ENCODE results near the gene ENGASE. TPM values are rescaled to one million over a fixed set of nuclear protein-coding genes. Genes with fewer than 3 reads are reported as not detected.
A peak's percentile ranks its signal among the peaks of the same experiment; 100 is the strongest.

The ENGASE gene
- total RNA-seq, 4 donors from 2014 or later = 16.6 to 54.5 (median 26.3) TPM

- no peak overlapping the region for H3K4me3 ChIP-seq (ENCODE audit: low read depth, poor library complexity, severe bottlenecking)
- TF ChIP-seq, protein P1, sequence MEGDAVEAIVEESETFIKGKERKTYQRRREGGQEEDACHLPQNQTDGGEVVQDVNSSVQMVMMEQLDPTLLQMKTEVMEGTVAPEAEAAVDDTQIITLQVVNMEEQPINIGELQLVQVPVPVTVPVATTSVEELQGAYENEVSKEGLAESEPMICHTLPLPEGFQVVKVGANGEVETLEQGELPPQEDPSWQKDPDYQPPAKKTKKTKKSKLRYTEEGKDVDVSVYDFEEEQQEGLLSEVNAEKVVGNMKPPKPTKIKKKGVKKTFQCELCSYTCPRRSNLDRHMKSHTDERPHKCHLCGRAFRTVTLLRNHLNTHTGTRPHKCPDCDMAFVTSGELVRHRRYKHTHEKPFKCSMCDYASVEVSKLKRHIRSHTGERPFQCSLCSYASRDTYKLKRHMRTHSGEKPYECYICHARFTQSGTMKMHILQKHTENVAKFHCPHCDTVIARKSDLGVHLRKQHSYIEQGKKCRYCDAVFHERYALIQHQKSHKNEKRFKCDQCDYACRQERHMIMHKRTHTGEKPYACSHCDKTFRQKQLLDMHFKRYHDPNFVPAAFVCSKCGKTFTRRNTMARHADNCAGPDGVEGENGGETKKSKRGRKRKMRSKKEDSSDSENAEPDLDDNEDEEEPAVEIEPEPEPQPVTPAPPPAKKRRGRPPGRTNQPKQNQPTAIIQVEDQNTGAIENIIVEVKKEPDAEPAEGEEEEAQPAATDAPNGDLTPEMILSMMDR (IDR thresholded peaks at IDR 0.05) = no peak
- no peak for TF ChIP-seq POLR2A (IDR thresholded peaks at IDR 0.05)
- 71 to 72% methylated on average over 20 of the region's 20 CpGs for WGBS, 2 donors
- no peak for DNase-seq (ENCODE audit: low spot score in 2 of 2)
- intact Hi-C loops (cut with DNase I; ENCODE audit: low total_unique reads) = loop anchor here (5.0 kb wide), 1 partner anchor 311 kb away; no protein-coding TSS in a partner anchor
Observed at GRCh38 chr17:79081571-79082276, 7.1 kb downstream of the ENGASE start.

GRCh38 chr17:79082311-79083190, 7.9 kb downstream of the ENGASE start:
- intact Hi-C loops (cut with DNase I; ENCODE audit: low total_unique reads) = loop anchor here (5.0 kb wide), 1 partner anchor 310 kb away; no protein-coding TSS in a partner anchor
- TF ChIP-seq POLR2A (IDR thresholded peaks at IDR 0.05) = no peak
- TF ChIP-seq, protein P1 (IDR thresholded peaks at IDR 0.05) = peak in 1 of 3 donors; percentile 47
- no peak for DNase-seq (ENCODE audit: low spot score in 2 of 2)
- 66 to 68% methylated on average over 41 of the region's 41 CpGs for WGBS, 2 donors
- no peak overlapping the region for H3K4me3 ChIP-seq (ENCODE audit: low read depth, poor library complexity, severe bottlenecking)

DNA sequence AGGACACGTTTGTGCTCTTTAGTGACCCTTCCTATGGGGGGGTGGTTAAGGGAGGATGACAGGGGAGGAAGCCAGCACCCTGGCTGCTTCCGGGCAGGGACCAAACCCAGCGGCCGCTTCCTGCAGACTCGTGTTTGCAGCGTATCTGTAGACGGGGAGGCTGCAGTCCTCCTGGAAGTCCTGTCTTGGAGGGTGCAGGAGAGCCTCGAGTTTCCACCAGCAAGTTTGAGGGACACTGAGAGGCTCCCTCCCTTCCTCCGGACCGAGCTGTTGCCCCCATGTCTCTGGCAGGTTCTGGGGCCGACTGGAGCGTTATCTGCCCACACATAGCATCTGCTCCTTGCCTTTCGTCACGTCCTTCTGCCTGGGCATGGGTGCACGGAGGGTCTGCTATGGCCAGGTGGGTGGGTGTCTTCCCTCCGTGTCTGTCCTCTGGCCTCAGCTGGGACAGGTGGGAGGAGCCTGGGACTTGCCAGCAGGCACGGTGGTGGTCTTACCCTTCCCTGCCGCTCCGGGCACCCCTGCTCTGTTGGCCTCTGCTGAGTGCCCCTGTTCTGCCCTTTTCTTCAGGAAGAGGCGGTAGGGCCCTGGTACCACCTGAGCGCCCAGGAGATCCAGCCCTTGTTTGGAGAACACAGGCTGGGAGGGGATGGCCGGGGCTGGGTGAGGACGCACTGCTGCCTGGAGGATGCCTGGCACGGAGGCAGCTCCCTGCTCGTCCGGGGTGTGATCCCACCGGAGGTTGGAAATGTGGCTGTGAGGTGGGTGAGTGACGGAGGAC, 8.8 kb downstream of the ENGASE start:
- intact Hi-C loops (cut with DNase I; ENCODE audit: low total_unique reads) = loop anchor here (5.0 kb wide), 1 partner anchor 309 kb away; no protein-coding TSS in a partner anchor
- 89 to 90% methylated on average over 27 to 28 of the region's 28 CpGs for WGBS, 2 donors
- H3K4me3 ChIP-seq (ENCODE audit: low read depth, poor library complexity, severe bottlenecking) = no peak overlapping the region
- TF ChIP-seq, protein P1 (IDR thresholded peaks at IDR 0.05) = no peak
- no peak for TF ChIP-seq POLR2A (IDR thresholded peaks at IDR 0.05)
- no peak for DNase-seq (ENCODE audit: low spot score in 2 of 2)

DNA sequence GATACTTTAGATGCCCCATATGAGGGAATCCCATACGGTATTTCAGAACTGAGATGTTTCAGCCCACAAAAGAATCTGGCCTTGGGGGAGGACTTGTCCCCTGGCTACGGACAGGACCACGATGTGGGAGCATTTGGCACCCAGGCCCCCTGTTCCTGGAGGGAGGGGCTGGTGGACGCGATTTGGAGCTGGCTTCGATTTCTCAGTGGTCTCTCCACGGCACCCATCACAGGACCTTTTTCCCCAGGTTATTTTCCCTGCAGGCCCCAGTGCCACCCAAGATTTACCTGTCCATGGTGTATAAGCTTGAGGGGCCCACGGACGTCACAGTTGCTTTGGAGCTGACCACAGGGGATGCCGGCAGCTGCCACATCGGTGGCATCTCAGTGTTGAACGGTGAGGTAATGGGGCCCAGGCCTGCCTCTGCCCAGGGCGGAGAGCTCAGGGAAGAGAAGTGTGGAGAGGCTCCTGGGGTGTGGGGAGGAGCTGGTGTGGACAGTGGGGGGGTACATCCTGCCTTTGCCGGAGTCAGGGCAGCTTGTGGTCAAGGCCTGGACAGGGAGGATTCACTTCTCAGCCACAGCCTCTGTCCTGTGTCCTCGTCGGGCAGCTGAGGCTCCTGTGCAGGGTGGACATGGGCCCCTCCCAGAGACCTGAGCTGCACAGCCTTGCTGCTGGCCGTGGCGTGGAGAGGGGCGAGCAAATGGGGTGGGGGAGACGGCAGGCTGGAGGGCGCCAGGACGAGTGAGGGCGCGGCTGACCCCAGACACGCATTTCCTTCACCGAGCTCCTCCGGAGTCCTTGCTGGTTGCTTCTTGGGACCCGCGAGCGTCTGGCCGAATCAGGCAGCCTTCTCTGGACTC, 9.9 kb downstream of the ENGASE start:
- H3K4me3 ChIP-seq (ENCODE audit: low read depth, poor library complexity, severe bottlenecking) = no peak overlapping the region
- TF ChIP-seq, protein P1 (IDR thresholded peaks at IDR 0.05) = no peak
- no peak for TF ChIP-seq POLR2A (IDR thresholded peaks at IDR 0.05)
- 90 to 97% methylated on average over 31 of the region's 31 CpGs for WGBS, 2 donors
- DNase-seq (ENCODE audit: low spot score in 2 of 2) = no peak
- intact Hi-C loops (cut with DNase I; ENCODE audit: low total_unique reads) = loop anchor here (5.0 kb wide), 1 partner anchor 308 kb away; no protein-coding TSS in a partner anchor

Measured in lower leg skin (tissue), 4 donors.